Large intestine (tissue), 3 donors: ENCODE results near the gene CNGB1. TPM values are rescaled to one million over a fixed set of nuclear protein-coding genes. Genes with fewer than 3 reads are reported as not detected.

Source experiments
- DNase-seq, 2 donors: peaks; one replicate each; pipeline versions ENCODE4 v3.0.0 to v3.0.0-alpha.2; 2013
- H3K27ac ChIP-seq: one replicate; pipeline ENCODE4 v1.5.1; 2013; ENCODE audit warnings: low read length
- H3K27me3 ChIP-seq: 2 replicates; pipeline ENCODE4 v1.6.1; 2013; ENCODE audit warnings: low read length; ENCODE audit not compliant: control insufficient read depth, insufficient read depth
- H3K36me3 ChIP-seq: 2 replicates; pipeline ENCODE4 v1.6.1; 2013; ENCODE audit warnings: low read length; ENCODE audit not compliant: control insufficient read depth, insufficient read depth
- H3K4me1 ChIP-seq: one replicate; pipeline ENCODE4 v1.6.1; 2013; ENCODE audit warnings: low read length; ENCODE audit not compliant: control insufficient read depth, insufficient read depth
- H3K4me3 ChIP-seq: one replicate; pipeline ENCODE4 v1.5.1; 2013; ENCODE audit warnings: low read length
- H3K9me3 ChIP-seq: one replicate; pipeline ENCODE4 v1.6.1; 2013; ENCODE audit warnings: mild to moderate bottlenecking, low read depth, low read length, moderate library complexity; ENCODE audit not compliant: control insufficient read depth
- WGBS: methylation state at CpG from one replicate; pipeline ENCODE4 v1.1.5; 2013; ENCODE audit warnings: low lambda C conversion rate; ENCODE audit not compliant: insufficient coverage; 5-methylcytosine and 5-hydroxymethylcytosine counted together
- polyA plus RNA-seq: library from polyadenylated mRNA; unstranded; fragments of 120-200 nt; gene quantifications from one replicate; pipeline ENCODE4 v1.2.1, GENCODE V29; 2013

Gene CNGB1
- polyA plus RNA-seq, 1 donor = 7.5 TPM

GRCh38 chr16:57961538-57961937 is 9.4 kb downstream of the CNGB1 start:
- WGBS = no CpG with 5 or more reads among the region's 2 CpGs
- Histone ChIP-seq H3K4me3 (no peak overlapping the region), H3K27ac (no peak overlapping the region), H3K36me3 (no peaks in the 10 kb centered on the region), H3K9me3 (no peaks in the 10 kb centered on the region), H3K27me3 (no peaks in the 10 kb centered on the region), H3K4me1 (no peaks in the 10 kb centered on the region)
- no peak for DNase-seq

- no peak overlapping the region for H3K27ac ChIP-seq
- no peaks in the 10 kb centered on the region for H3K27me3 ChIP-seq
- no peaks in the 10 kb centered on the region for H3K36me3 ChIP-seq
- DNase-seq = no peak
- no CpG with 5 or more reads among the region's 7 CpGs for WGBS
- no peaks in the 10 kb centered on the region for H3K4me1 ChIP-seq
- no peak overlapping the region for H3K4me3 ChIP-seq
- no peaks in the 10 kb centered on the region for H3K9me3 ChIP-seq
These were observed 10.0 kb downstream of the CNGB1 start for GRCh38 chr16:57960826-57961472.

DNA sequence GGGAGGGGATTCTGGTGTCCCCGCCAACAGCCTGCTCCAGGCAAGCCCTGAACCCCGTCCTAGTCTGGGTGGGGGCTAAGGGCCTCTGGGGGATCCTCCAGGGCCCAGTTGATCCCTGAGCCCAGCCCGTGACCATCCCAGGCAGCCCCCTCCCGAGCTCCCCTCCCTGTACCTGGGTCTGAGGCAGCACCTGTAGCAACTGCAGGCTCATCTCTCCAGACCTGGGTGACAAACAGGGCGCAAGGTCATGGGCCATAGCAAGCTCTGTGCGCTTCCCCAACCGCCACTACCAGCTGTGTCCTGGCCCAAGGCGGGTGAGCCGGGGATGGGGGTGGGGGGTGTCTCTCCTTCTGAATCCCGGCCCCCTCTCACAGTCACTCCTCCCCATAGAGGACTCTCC is 10.6 kb downstream of the CNGB1 start:
- DNase-seq = no peak
- H3K36me3 ChIP-seq = no peaks in the 10 kb centered on the region
- no peaks in the 10 kb centered on the region for H3K9me3 ChIP-seq
- H3K27me3 ChIP-seq = no peaks in the 10 kb centered on the region
- no peak overlapping the region for H3K27ac ChIP-seq
- H3K4me3 ChIP-seq = no peak overlapping the region
- no CpG with 5 or more reads among the region's 10 CpGs for WGBS
- no peaks in the 10 kb centered on the region for H3K4me1 ChIP-seq

DNA sequence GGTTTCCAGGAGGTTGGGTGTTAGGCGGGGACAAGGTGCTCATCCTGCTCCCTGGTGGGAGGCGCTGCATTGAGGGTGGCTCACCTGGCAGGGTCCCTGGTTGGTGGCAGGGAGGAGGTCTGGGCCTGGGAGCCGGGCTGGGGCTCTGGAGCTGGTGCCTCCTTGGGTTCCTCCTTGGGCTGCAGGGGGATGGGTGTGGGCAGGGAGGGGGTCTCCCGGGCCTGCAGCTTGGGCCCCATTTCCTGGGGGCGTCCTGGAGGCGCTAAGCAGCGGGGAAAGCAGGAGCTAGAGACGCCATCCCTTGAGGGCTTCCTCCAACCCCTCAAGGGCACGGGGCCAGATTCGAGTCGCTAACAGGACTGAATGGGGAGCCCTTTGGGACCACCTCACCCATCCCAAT is 11.1 kb downstream of the CNGB1 start:
- Histone ChIP-seq H3K4me1 (no peaks in the 10 kb centered on the region), H3K27ac (no peak overlapping the region), H3K27me3 (no peaks in the 10 kb centered on the region), H3K9me3 (no peaks in the 10 kb centered on the region), H3K36me3 (no peaks in the 10 kb centered on the region), H3K4me3 (no peak overlapping the region)
- DNase-seq = no peak
- no CpG with 5 or more reads among the region's 11 CpGs for WGBS

DNA sequence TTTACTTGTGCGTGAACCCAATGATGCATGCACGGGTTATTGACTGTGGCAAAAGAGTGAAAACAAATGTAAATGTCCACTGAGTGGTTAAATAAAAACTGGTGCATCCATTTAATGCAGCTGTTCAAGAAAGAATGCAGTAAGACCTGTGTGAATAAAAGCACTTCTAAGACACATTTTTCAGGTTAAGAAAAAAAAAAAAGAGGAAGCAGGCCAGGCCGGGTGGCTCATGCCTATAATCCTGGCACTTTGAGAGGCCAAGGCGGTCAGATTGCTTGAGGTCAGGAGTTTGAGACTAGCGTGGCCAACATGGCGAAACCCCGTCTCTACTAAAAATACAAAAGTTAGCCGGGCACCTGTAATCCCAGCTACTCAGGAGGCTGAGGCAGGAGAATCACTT is 11.8 kb downstream of the CNGB1 start:
- Histone ChIP-seq H3K4me1 (no peaks in the 10 kb centered on the region), H3K36me3 (no peaks in the 10 kb centered on the region), H3K4me3 (no peak overlapping the region), H3K27ac (no peak overlapping the region), H3K27me3 (no peaks in the 10 kb centered on the region), H3K9me3 (no peaks in the 10 kb centered on the region)
- no CpG with 5 or more reads among the region's 8 CpGs for WGBS
- DNase-seq = no peak

GRCh38 chr16:57958544-57958943 is 12.4 kb downstream of the CNGB1 start:
- Histone ChIP-seq H3K27ac (no peak overlapping the region), H3K9me3 (no peaks in the 10 kb centered on the region), H3K27me3 (no peaks in the 10 kb centered on the region), H3K4me1 (no peaks in the 10 kb centered on the region), H3K36me3 (no peaks in the 10 kb centered on the region), H3K4me3 (no peak overlapping the region)
- WGBS = no CpG with 5 or more reads among the region's 6 CpGs
- DNase-seq = no peak

- H3K36me3 ChIP-seq = no peaks in the 10 kb centered on the region
- no peak overlapping the region for H3K4me3 ChIP-seq
- no peaks in the 10 kb centered on the region for H3K4me1 ChIP-seq
- WGBS = no CpG with 5 or more reads among the region's 8 CpGs
- H3K27ac ChIP-seq = no peak overlapping the region
- no peaks in the 10 kb centered on the region for H3K9me3 ChIP-seq
- no peak for DNase-seq
- H3K27me3 ChIP-seq = no peaks in the 10 kb centered on the region
These were observed 13.1 kb downstream of the CNGB1 start for GRCh38 chr16:57957673-57958392.

DNA sequence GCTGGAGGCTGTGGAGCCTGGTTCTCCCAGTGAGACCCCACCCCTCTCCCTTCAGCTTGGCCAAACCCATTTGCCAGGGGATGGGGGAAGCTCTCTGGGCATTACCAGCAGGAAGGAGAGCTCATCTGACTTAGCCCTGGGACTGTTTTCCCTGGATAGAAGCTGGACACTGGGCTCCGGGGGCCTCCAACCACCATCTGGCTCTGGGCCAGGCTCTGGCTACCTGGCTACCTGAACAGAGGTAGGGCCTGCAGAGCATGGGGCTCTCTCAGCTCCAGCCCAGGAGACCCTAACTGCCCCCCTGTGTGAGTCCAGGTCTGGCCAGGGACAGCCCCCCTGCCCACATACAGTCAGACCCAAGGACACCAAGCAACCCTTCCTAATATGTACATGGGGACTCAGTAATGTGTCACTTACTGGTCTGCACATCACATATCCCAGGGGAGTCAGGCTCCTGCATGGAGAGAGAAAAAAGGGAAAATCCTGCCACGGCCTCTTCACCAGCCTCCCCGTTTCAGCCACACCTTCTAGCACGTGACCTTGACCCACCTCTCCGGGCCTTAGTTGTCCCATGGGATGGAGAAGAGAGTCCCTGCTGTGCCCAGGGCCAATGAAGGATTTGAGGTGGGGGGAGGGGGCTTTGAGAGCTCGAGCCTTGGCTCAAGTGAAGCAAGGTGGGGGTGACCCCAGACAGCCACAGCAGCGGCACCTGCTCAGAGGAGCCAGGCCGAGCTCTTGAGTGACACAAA is 13.8 kb downstream of the CNGB1 start:
- no peak overlapping the region for H3K4me3 ChIP-seq
- WGBS = no CpG with 5 or more reads among the region's 8 CpGs
- H3K9me3 ChIP-seq = no peaks in the 10 kb centered on the region
- H3K4me1 ChIP-seq = no peaks in the 10 kb centered on the region
- H3K27me3 ChIP-seq = no peaks in the 10 kb centered on the region
- no peak for DNase-seq
- no peaks in the 10 kb centered on the region for H3K36me3 ChIP-seq
- H3K27ac ChIP-seq = no peak overlapping the region

DNA sequence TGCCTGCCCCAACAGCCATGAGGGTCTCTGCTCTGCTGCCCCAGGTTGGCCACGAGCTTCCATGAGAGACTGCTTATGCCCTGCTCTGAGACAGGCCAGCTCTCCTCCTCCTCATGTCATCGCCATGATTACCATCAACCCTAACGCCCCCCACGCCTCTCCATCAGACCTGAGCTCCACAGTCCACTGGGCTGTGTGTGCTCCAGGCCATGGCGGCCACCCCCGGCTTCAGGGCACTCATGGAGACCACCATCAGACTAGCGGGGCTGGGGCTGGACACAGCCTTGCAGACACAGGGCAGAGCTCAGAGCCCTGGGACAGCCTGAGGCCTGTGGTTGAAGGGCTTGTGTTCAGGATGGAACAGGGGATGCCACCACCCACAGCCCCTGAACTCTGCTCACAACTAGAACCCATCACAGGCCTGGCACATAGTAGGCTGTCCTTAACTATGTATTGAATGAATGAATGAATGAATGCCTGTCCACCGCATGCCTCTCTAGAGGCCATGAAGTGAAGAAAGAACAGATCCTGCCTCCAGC is 14.6 kb downstream of the CNGB1 start:
- no peaks in the 10 kb centered on the region for H3K9me3 ChIP-seq
- H3K36me3 ChIP-seq = no peaks in the 10 kb centered on the region
- DNase-seq = no peak
- WGBS = no CpG with 5 or more reads among the region's 8 CpGs
- H3K27ac ChIP-seq = no peak overlapping the region
- no peak overlapping the region for H3K4me3 ChIP-seq
- no peaks in the 10 kb centered on the region for H3K4me1 ChIP-seq
- no peaks in the 10 kb centered on the region for H3K27me3 ChIP-seq

GRCh38 chr16:57955572-57956188 is 15.2 kb downstream of the CNGB1 start:
- WGBS = no CpG with 5 or more reads among the region's 12 CpGs
- Histone ChIP-seq H3K4me1 (no peaks in the 10 kb centered on the region), H3K9me3 (no peaks in the 10 kb centered on the region), H3K27me3 (no peaks in the 10 kb centered on the region), H3K27ac (no peak overlapping the region), H3K4me3 (no peak overlapping the region), H3K36me3 (no peaks in the 10 kb centered on the region)
- no peak for DNase-seq
